ENCODE results near the gene VGLL4.
"Not testable (repeated sequence)": the region's sequence is repeated elsewhere in the genome, so short reads cannot be mapped to it uniquely, and the experiment has no call there.

The VGLL4 gene

GRCh38 chr3:11643605-11644087 is at the start of gene VGLL4:
Gene VGLL4 (minus strand): TSS chr3:11643915. CDS start chr3:11643518, 397 bp downstream.
- DNase-seq: peak; percentile 93
- in situ Hi-C loops (cut with MboI; ENCODE audit: low pct_unique_long_range_greater_than_20kb, low sequenced_read_pairs): no loop called here

- in situ Hi-C loops (cut with MboI; ENCODE audit: low pct_unique_long_range_greater_than_20kb, low sequenced_read_pairs): no loop called here
- DNase-seq: no peak
These were observed 48.8 kb upstream of the VGLL4 start for GRCh38 chr3:11692532-11692813.

- DNase-seq: no peak
These were observed 48.2 kb upstream of the VGLL4 start for GRCh38 chr3:11691767-11692531.

GRCh38 chr3:11690863-11691766 is 47.4 kb upstream of the VGLL4 start:
- in situ Hi-C loops (cut with MboI; ENCODE audit: low pct_unique_long_range_greater_than_20kb, low sequenced_read_pairs): no loop called here
- no peak for DNase-seq

More at GRCh38 chr3:11691767-11692531, 48.2 kb upstream of the VGLL4 start:
- in situ Hi-C loops (cut with MboI; ENCODE audit: low pct_unique_long_range_greater_than_20kb, low sequenced_read_pairs): no loop called here

- DNase-seq: no peak
- in situ Hi-C loops (cut with MboI; ENCODE audit: low pct_unique_long_range_greater_than_20kb, low sequenced_read_pairs): no loop called here
These were observed 46.0 kb upstream of the VGLL4 start for GRCh38 chr3:11689749-11690148.

- in situ Hi-C loops (cut with MboI; ENCODE audit: low pct_unique_long_range_greater_than_20kb, low sequenced_read_pairs); DNase-seq: not testable (repeated sequence)
These were observed 41.3 kb upstream of the VGLL4 start for GRCh38 chr3:11684980-11685379.

- in situ Hi-C loops (cut with MboI; ENCODE audit: low pct_unique_long_range_greater_than_20kb, low sequenced_read_pairs): no loop called here
These were observed 36.8 kb upstream of the VGLL4 start for GRCh38 chr3:11680509-11680908.

GRCh38 chr3:11679964-11680363 is 36.2 kb upstream of the VGLL4 start:
- in situ Hi-C loops (cut with MboI; ENCODE audit: low pct_unique_long_range_greater_than_20kb, low sequenced_read_pairs): no loop called here
- DNase-seq: no peak

More at GRCh38 chr3:11680509-11680908, 36.8 kb upstream of the VGLL4 start:
- DNase-seq: no peak

GRCh38 chr3:11672363-11672762 is 28.6 kb upstream of the VGLL4 start:
- DNase-seq: no peak
- in situ Hi-C loops (cut with MboI; ENCODE audit: low pct_unique_long_range_greater_than_20kb, low sequenced_read_pairs): loop anchor here (25.0 kb wide), 1 partner anchor 285 kb away; no protein-coding TSS in a partner anchor

- in situ Hi-C loops (cut with MboI; ENCODE audit: low pct_unique_long_range_greater_than_20kb, low sequenced_read_pairs): loop anchor here (25.0 kb wide), 1 partner anchor 284 kb away; no protein-coding TSS in a partner anchor
These were observed 28.0 kb upstream of the VGLL4 start for GRCh38 chr3:11671648-11672100.

GRCh38 chr3:11668243-11669235 is 24.8 kb upstream of the VGLL4 start:
- in situ Hi-C loops (cut with MboI; ENCODE audit: low pct_unique_long_range_greater_than_20kb, low sequenced_read_pairs): loop anchor here (25.0 kb wide), 1 partner anchor 281 kb away; no protein-coding TSS in a partner anchor
- no peak for DNase-seq

More at GRCh38 chr3:11671648-11672100, 28.0 kb upstream of the VGLL4 start:
- DNase-seq: peak; percentile 42

GRCh38 chr3:11665331-11665730 is 21.6 kb upstream of the VGLL4 start:
- no peak for DNase-seq
- in situ Hi-C loops (cut with MboI; ENCODE audit: low pct_unique_long_range_greater_than_20kb, low sequenced_read_pairs): loop anchor here (25.0 kb wide), 1 partner anchor 278 kb away; no protein-coding TSS in a partner anchor

GRCh38 chr3:11662392-11662990 is 18.8 kb upstream of the VGLL4 start:
- peak; percentile 14 for DNase-seq
- in situ Hi-C loops (cut with MboI; ENCODE audit: low pct_unique_long_range_greater_than_20kb, low sequenced_read_pairs): loop anchor here (25.0 kb wide), 1 partner anchor 275 kb away; no protein-coding TSS in a partner anchor

- DNase-seq: peak; percentile 87
- in situ Hi-C loops (cut with MboI; ENCODE audit: low pct_unique_long_range_greater_than_20kb, low sequenced_read_pairs): loop anchor here (25.0 kb wide), 1 partner anchor 275 kb away; no protein-coding TSS in a partner anchor
These were observed 18.1 kb upstream of the VGLL4 start for GRCh38 chr3:11661827-11662226.

GRCh38 chr3:11661052-11661656 is 17.4 kb upstream of the VGLL4 start:
- no peak for DNase-seq
- in situ Hi-C loops (cut with MboI; ENCODE audit: low pct_unique_long_range_greater_than_20kb, low sequenced_read_pairs): loop anchor here (25.0 kb wide), 1 partner anchor 274 kb away; no protein-coding TSS in a partner anchor

GRCh38 chr3:11660242-11660641 is 16.5 kb upstream of the VGLL4 start:
- no peak for DNase-seq
- in situ Hi-C loops (cut with MboI; ENCODE audit: low pct_unique_long_range_greater_than_20kb, low sequenced_read_pairs): loop anchor here (25.0 kb wide), 1 partner anchor 273 kb away; no protein-coding TSS in a partner anchor

- in situ Hi-C loops (cut with MboI; ENCODE audit: low pct_unique_long_range_greater_than_20kb, low sequenced_read_pairs): loop anchor here (25.0 kb wide), 1 partner anchor 271 kb away; no protein-coding TSS in a partner anchor
- no peak for DNase-seq
These were observed 14.5 kb upstream of the VGLL4 start for GRCh38 chr3:11658180-11658579.

Data from KBM-7 (cell line).